Fibroblast of skin of right quadriceps (primary cell): ENCODE measurements around the gene ACTR1B.
"Not testable (repeated sequence)": the region's sequence is repeated elsewhere in the genome, so short reads cannot be mapped to it uniquely, and the experiment has no call there.

Experiments
- DNase-seq: peaks from one replicate; pipeline ENCODE4 v3.0.0-alpha.2; 2013

The ACTR1B gene

GRCh38 chr2:97663962-97664635 lies at the start of gene ACTR1B:
TSS of gene ACTR1B (minus strand) at chr2:97664044. CDS start at chr2:97663890, 154 bp downstream.
- peak; percentile 98 for DNase-seq

GRCh38 chr2:97712693-97713295 lies 49.0 kb upstream of the ACTR1B start:
- no peak for DNase-seq

- not testable (repeated sequence) for DNase-seq
Observed at GRCh38 chr2:97712175-97712574, 48.3 kb upstream of the ACTR1B start.

GRCh38 chr2:97711394-97711711 lies 47.5 kb upstream of the ACTR1B start:
- no peak for DNase-seq

GRCh38 chr2:97708608-97709007 lies 44.8 kb upstream of the ACTR1B start:
- DNase-seq = no peak

GRCh38 chr2:97708048-97708380 lies 44.2 kb upstream of the ACTR1B start:
- DNase-seq = no peak

GRCh38 chr2:97707362-97708047 lies 43.7 kb upstream of the ACTR1B start:
- DNase-seq = no peak

- no peak for DNase-seq
Observed at GRCh38 chr2:97706708-97707345, 43.0 kb upstream of the ACTR1B start.

GRCh38 chr2:97706112-97706511 lies 42.3 kb upstream of the ACTR1B start:
- no peak for DNase-seq

GRCh38 chr2:97704989-97705388 lies 41.1 kb upstream of the ACTR1B start:
- no peak for DNase-seq

GRCh38 chr2:97703741-97704140 lies 39.9 kb upstream of the ACTR1B start:
- DNase-seq = no peak

- DNase-seq = no peak
Observed at GRCh38 chr2:97702731-97703470, 39.1 kb upstream of the ACTR1B start.

- DNase-seq = peak; percentile 18
Observed at GRCh38 chr2:97701851-97702465, 38.1 kb upstream of the ACTR1B start.

- no peak for DNase-seq
Observed at GRCh38 chr2:97701186-97701585, 37.3 kb upstream of the ACTR1B start.

GRCh38 chr2:97699765-97700444 lies 36.1 kb upstream of the ACTR1B start:
- DNase-seq = peak; percentile 51

GRCh38 chr2:97698530-97698929 lies 34.7 kb upstream of the ACTR1B start:
- DNase-seq = peak; percentile 12

GRCh38 chr2:97697252-97698235 lies 33.7 kb upstream of the ACTR1B start:
- peak; percentile 66 for DNase-seq

- no peak for DNase-seq
Observed at GRCh38 chr2:97695744-97696143, 31.9 kb upstream of the ACTR1B start.

- DNase-seq = no peak
Observed at GRCh38 chr2:97693476-97693875, 29.6 kb upstream of the ACTR1B start.

GRCh38 chr2:97691166-97691565 lies 27.3 kb upstream of the ACTR1B start:
- DNase-seq = no peak
